ENCODE measurements around the gene KIAA1328.

KIAA1328 gene

GRCh38 chr18:37055137-37055802, 226.3 kb downstream of the KIAA1328 start:
- TF ChIP-seq REST (IDR thresholded peaks at IDR 0.05; ENCODE audit: low read depth) (no peak), RAD21 (IDR thresholded peaks at IDR 0.05; ENCODE audit: low read depth) (no peak), EGR1 (IDR thresholded peaks at IDR 0.05) (no peak), TEAD4 (IDR thresholded peaks at IDR 0.05) (no peak), MAX (IDR thresholded peaks at IDR 0.05) (no peak), EP300 (IDR thresholded peaks at IDR 0.05; ENCODE audit: borderline replicate concordance) (no peak), TCF12 (IDR thresholded peaks at IDR 0.05; ENCODE audit: low read depth) (no peak), TAF1 (IDR thresholded peaks at IDR 0.05; ENCODE audit: low read depth) (no peak), NFIC (IDR thresholded peaks at IDR 0.05) (no peak), CEBPB (IDR thresholded peaks at IDR 0.05) (no peak), ZBTB7A (IDR thresholded peaks at IDR 0.05; ENCODE audit: low read depth) (no peak), CREB1 (IDR thresholded peaks at IDR 0.05; ENCODE audit: low read depth) (no peak), YY1 (IDR thresholded peaks at IDR 0.05; ENCODE audit: low read depth) (no peak), USF1 (IDR thresholded peaks at IDR 0.05) (no peak)

DNA sequence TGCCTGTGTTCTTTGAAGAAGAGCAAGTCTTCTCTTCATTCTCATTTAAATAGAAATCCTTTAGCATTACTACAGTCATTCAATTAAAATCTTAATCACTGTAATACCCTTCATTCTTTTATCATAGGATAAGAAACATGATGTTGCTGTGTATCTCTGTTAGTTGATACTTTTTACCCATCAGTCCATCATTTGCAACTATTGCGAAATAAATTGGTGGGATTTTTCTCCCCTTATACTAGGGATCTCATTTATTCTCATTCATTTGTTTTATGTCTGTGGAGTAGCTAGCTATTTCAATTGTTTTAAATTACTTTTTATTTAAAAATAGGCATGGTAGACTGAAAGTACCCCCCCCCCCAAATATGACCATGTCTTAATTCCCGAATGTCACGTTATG, 235.3 kb downstream of the KIAA1328 start:
- TF ChIP-seq TAF1 (IDR thresholded peaks at IDR 0.05; ENCODE audit: low read depth) (no peak), MAX (IDR thresholded peaks at IDR 0.05) (no peak), REST (IDR thresholded peaks at IDR 0.05; ENCODE audit: low read depth) (no peak), TCF12 (IDR thresholded peaks at IDR 0.05; ENCODE audit: low read depth) (no peak), YY1 (IDR thresholded peaks at IDR 0.05; ENCODE audit: low read depth) (no peak), RAD21 (IDR thresholded peaks at IDR 0.05; ENCODE audit: low read depth) (no peak), NFIC (IDR thresholded peaks at IDR 0.05) (no peak), CREB1 (IDR thresholded peaks at IDR 0.05; ENCODE audit: low read depth) (no peak), EP300 (IDR thresholded peaks at IDR 0.05; ENCODE audit: borderline replicate concordance) (no peak), FOXM1 (IDR thresholded peaks at IDR 0.05; ENCODE audit: borderline replicate concordance, low read depth) (no peak), CEBPB (IDR thresholded peaks at IDR 0.05) (no peak), ZBTB7A (IDR thresholded peaks at IDR 0.05; ENCODE audit: low read depth) (no peak), TEAD4 (IDR thresholded peaks at IDR 0.05) (no peak), USF1 (IDR thresholded peaks at IDR 0.05) (no peak), EGR1 (IDR thresholded peaks at IDR 0.05) (no peak)

- TF ChIP-seq MAX (IDR thresholded peaks at IDR 0.05) (no peak), TAF1 (IDR thresholded peaks at IDR 0.05; ENCODE audit: low read depth) (no peak), ZBTB7A (IDR thresholded peaks at IDR 0.05; ENCODE audit: low read depth) (no peak), TCF12 (IDR thresholded peaks at IDR 0.05; ENCODE audit: low read depth) (no peak), FOXM1 (IDR thresholded peaks at IDR 0.05; ENCODE audit: borderline replicate concordance, low read depth) (no peak), CEBPB (IDR thresholded peaks at IDR 0.05) (no peak), REST (IDR thresholded peaks at IDR 0.05; ENCODE audit: low read depth) (no peak), CREB1 (IDR thresholded peaks at IDR 0.05; ENCODE audit: low read depth) (no peak)
Measured at GRCh38 chr18:37065254-37065653, 236.3 kb downstream of the KIAA1328 start.

GRCh38 chr18:37084912-37085311, 256.0 kb downstream of the KIAA1328 start:
- TF ChIP-seq EGR1 (IDR thresholded peaks at IDR 0.05) (no peak), ZBTB7A (IDR thresholded peaks at IDR 0.05; ENCODE audit: low read depth) (no peak), FOXM1 (IDR thresholded peaks at IDR 0.05; ENCODE audit: borderline replicate concordance, low read depth) (no peak), YY1 (IDR thresholded peaks at IDR 0.05; ENCODE audit: low read depth) (no peak), MAX (IDR thresholded peaks at IDR 0.05) (no peak), REST (IDR thresholded peaks at IDR 0.05; ENCODE audit: low read depth) (no peak), CEBPB (IDR thresholded peaks at IDR 0.05) (no peak), NFIC (IDR thresholded peaks at IDR 0.05) (no peak), TCF12 (IDR thresholded peaks at IDR 0.05; ENCODE audit: low read depth) (no peak), TAF1 (IDR thresholded peaks at IDR 0.05; ENCODE audit: low read depth) (no peak), EP300 (IDR thresholded peaks at IDR 0.05; ENCODE audit: borderline replicate concordance) (no peak)
